ENCODE results near the gene LAMA3.

The LAMA3 gene

GRCh38 chr18:23922939-23923338, 233.7 kb downstream of the LAMA3 start:
- no peak for DNase-seq

- DNase-seq, result no peak
Observed at GRCh38 chr18:23924813-23925212, 235.6 kb downstream of the LAMA3 start.

DNA sequence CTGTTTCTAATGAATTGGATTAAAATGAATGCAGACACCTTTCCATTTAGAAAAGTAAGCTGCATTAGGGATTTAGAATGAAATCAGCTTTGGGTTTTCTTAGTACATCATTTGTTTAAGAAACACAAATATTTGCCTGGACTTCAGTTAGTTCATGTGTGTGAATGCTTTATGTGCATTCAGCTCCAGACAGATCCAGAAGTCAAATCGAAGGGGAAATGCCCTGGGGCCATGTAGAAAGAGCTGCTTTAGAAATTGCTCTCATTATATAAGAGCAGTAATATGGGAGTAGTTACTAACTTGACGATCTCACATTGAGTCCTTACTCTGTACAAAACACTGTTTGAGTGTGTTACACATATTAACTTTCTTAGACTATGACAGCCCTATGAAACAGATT, 237.3 kb downstream of the LAMA3 start:
- no peak for DNase-seq

DNA sequence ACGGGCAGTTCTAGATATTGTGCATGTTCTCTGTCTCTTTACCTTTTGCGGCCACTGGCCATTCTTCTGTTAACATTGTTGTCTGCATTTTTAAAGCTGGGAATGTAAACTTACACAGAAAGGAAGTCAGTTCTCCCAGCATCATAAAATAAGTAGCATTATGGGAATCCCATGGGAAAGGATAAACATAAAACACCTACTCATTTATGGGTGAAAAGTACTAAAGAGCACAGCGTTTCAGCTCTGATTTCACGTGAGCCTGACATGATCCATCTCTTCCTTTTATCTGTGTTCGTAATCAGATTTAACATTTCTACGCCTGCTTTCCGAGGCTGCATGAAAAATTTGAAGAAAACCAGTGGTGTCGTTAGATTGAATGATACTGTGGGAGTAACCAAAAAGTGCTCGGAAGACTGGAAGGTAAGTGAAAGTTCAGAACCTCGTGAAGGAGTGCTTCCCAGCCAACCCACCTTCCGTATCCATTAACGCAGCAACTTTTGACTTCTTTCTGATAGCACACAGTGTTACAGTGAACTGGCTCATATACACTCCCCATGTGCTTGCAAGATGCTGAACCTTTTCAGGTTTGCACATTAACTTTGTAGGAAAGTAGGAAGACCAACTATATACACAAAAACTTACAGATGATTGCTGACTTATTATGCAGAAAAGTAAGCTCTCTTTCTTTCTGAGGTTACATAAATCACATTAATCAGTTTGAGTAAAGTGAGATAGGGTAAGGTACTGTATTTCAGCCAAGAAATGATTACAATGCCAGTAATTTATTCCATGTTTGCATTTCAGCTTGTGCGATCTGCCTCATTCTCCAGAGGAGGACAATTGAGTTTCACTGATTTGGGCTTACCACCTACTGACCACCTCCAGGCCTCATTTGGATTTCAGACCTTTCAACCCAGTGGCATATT, 238.8 kb downstream of the LAMA3 start:
- no peak for DNase-seq

- DNase-seq, result no peak
Observed at GRCh38 chr18:23929362-23929930, 240.2 kb downstream of the LAMA3 start.

DNA sequence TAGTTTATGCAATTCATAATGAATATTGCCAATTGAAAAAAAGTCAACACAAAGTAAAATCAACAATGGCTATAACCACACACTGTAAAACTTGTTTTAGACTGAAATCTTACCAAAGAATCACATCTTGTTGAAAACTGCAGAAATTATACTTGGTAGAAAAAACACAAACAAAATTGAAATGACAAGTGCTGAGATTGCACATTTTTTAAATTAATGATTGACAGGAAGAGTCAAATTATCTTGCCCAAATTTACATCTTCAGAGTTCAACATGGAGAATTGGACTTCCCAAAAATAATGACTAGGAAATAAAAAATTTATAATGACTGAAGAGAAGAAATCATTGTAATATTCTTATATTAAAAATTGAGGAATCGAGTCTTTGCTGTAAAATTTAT, 240.7 kb downstream of the LAMA3 start:
- DNase-seq, result no peak

GRCh38 chr18:23932385-23933067, 243.3 kb downstream of the LAMA3 start:
- DNase-seq, result no peak

GRCh38 chr18:23933407-23933806, 244.2 kb downstream of the LAMA3 start:
- no peak for DNase-seq

DNA sequence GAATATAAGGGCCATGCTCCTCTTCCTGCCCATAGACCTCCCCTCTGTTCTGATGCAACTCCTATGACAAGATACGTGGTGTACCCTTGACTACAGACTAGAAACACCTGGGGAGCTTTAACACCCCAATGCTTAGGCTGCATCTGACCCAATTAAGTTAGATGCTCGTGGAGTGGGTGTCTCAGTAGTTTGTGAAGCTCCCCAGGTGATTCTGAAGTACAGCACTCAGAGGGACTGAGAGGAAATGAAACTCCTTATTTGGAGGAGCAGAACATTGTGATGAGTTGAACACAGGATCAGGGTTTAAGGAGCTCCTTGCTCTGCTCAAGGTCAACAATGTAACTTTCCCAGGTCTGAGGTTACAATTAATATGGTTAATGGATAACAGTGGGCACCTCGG, 245.0 kb downstream of the LAMA3 start:
- no peak for DNase-seq

DNA sequence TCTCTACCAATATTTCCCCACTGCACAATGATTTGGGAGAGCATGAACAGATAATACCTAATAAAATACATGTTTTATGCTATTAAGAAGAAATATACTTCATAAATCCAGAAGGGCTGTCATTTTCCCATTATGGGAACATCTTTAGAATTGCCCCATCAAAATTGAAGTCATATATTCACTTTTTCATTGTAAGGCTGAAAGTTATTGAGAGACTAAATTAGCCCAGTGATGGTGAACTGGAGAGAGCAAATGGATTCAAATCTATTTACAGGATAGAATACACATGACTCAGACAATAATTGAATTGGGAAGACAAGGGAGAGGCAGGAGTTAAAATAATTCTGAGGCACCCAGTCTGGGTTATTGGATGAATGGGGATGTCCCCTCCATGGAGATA, 245.6 kb downstream of the LAMA3 start:
- no peak for DNase-seq

- no peak for DNase-seq
Observed at GRCh38 chr18:23935804-23936203, 246.6 kb downstream of the LAMA3 start.

DNA sequence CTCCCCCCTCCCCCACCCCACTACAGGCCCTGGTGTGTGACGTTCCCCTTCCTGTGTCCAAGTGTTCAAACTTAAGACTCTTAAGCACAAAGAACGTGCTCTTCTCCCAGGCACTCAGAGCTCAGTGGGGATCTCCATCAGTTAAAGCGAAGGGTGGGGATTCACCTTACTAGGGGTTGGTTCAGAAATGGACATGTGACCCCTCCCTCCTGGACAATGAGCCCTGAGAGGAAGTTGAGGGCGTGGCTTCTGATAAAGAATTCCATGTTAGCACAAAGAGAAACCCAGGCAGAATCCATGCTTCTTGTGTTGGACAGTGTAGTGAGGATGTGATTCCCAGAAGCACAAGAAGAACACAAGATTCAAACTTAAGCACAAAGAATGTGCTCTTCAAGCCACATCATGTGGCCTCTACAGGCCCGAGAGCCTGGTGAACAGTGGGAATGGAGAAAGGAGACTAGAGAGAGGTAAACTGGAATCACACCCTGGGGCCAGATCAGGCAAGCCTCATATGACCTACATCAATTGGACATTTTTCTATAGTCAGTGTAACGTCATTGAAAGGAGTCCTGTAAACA, 247.2 kb downstream of the LAMA3 start:
- DNase-seq, result no peak

- DNase-seq, result no peak
Observed at GRCh38 chr18:23938043-23938756, 248.9 kb downstream of the LAMA3 start.

GRCh38 chr18:23938901-23939341, 249.7 kb downstream of the LAMA3 start:
- no peak for DNase-seq

- DNase-seq, result no peak
Observed at GRCh38 chr18:23939366-23939765, 250.1 kb downstream of the LAMA3 start.

- no peak for DNase-seq
Observed at GRCh38 chr18:23939896-23940295, 250.6 kb downstream of the LAMA3 start.

DNA sequence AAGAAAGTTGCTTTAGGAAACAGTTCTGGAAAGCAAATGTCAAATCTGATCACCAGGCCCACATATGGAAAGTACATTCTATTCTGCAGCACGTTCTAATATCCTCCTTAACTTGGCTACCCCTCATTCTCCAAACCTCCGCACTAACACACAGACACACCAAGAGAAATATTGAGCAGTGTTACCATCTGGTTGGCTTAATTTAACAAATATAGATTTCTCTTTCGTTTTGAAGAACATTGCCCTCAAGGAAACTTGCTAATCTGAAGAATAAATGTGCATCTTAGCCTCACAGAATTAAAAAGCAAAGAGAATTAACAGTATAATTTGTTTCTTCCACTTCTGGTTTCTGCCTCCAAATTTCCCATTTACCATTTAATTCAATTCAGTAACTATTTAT, 252.5 kb downstream of the LAMA3 start:
- no peak for DNase-seq

DNA sequence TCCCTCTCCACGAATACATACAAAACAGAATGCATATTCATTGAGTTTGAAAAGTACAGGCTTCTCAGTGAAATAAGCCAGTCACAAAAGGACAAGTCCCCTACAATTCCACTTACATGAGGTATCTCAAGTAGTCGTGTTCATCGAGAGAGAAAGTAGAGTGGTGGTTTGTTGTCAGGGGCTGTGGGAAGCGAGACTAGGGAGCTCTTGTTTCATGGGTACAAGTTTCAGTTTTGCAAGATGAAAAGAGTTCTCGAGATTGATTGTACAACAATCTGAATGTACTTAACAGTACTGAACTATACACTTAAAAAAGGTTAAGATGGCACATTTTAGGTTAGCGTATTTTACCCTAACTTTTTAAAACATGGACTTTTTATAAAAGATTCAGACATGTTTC, 253.9 kb downstream of the LAMA3 start:
- DNase-seq, result no peak

GRCh38 chr18:23943903-23944624, 254.8 kb downstream of the LAMA3 start:
- no peak for DNase-seq

DNA sequence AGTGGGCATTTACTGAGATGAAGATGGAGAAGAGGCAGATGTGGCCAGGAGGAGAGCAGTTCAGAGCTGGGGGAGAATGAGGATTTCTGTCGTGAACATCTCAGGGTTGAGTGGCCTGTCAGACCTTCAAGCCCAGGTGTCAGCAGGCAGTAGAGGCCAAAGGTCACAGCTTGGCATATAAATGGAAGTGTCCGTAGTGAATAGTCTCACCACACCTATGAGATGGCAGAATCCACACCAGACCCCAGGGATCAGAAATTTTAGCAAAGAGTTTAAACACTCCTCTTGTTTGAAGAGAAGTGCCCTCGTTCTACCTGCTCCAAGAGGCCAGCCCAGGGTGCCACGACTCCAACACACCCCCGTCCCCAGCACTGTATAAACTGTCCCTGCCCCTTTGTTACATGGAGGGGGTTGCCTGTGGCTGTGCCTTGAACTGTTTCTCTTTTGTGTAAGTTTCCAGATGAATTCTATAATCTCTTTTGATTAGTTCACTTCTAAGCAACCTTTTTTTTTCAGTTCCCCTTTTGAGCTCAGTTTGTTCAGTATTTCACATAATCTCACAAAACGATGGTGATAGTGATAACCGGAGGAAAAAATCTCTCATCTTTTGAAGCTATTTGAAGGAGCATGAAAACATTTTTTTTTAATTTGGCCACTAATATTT, 256.3 kb downstream of the LAMA3 start:
- no peak for DNase-seq

GRCh38 chr18:23949863-23950262, 260.6 kb downstream of the LAMA3 start:
- no peak for DNase-seq

GRCh38 chr18:23950644-23951043, 261.4 kb downstream of the LAMA3 start:
- DNase-seq, result no peak

Measured in AML-193 (cell line).